ELR (cell line): ENCODE data around the gene CEP41.
"Not testable (repeated sequence)": the region's sequence is repeated elsewhere in the genome, so short reads cannot be mapped to it uniquely, and the experiment has no call there.

ENCODE experiments used
- DNase-seq: peaks from one replicate; pipeline ENCODE4 v3.0.0-alpha.2; 2015; ENCODE audit warnings: low read depth

Gene CEP41

GRCh38 chr7:130387628-130388403 is 53.0 kb downstream of the CEP41 start:
- no peak for DNase-seq

- no peak for DNase-seq
These were observed 53.5 kb downstream of the CEP41 start for GRCh38 chr7:130387306-130387627.

GRCh38 chr7:130386876-130387275 is 53.9 kb downstream of the CEP41 start:
- no peak for DNase-seq

- no peak for DNase-seq
These were observed 55.2 kb downstream of the CEP41 start for GRCh38 chr7:130385600-130386066.

GRCh38 chr7:130384841-130385599 is 55.8 kb downstream of the CEP41 start:
- DNase-seq: no peak

GRCh38 chr7:130384371-130384801 is 56.4 kb downstream of the CEP41 start:
- no peak for DNase-seq

- no peak for DNase-seq
These were observed 57.4 kb downstream of the CEP41 start for GRCh38 chr7:130383187-130383980.

- DNase-seq: no peak
These were observed 59.1 kb downstream of the CEP41 start for GRCh38 chr7:130381468-130382312.

GRCh38 chr7:130380861-130381455 is 59.9 kb downstream of the CEP41 start:
- no peak for DNase-seq

GRCh38 chr7:130379921-130380860 is 60.6 kb downstream of the CEP41 start, which contains the start of gene CPA1:
Gene CPA1, plus strand, starts transcription at chr7:130380494. Its CDS starts 27 bp downstream, at chr7:130380521.
- no peak for DNase-seq

- DNase-seq: no peak
These were observed 61.3 kb downstream of the CEP41 start for GRCh38 chr7:130379532-130379920.

- DNase-seq: no peak
These were observed 61.8 kb downstream of the CEP41 start for GRCh38 chr7:130379019-130379418.

GRCh38 chr7:130377178-130377577 is 63.6 kb downstream of the CEP41 start:
- DNase-seq: no peak

GRCh38 chr7:130376461-130376860 is 64.4 kb downstream of the CEP41 start:
- DNase-seq: not testable (repeated sequence)

- DNase-seq: no peak
These were observed 66.3 kb downstream of the CEP41 start for GRCh38 chr7:130374507-130374906.

GRCh38 chr7:130372402-130373165 is 68.2 kb downstream of the CEP41 start:
- DNase-seq: no peak

GRCh38 chr7:130371046-130371445 is 69.8 kb downstream of the CEP41 start:
- DNase-seq: no peak

- peak; percentile 44 for DNase-seq
These were observed 70.8 kb downstream of the CEP41 start for GRCh38 chr7:130369831-130370550.
